ENCODE measurements around the gene ENOPH1. TPM values are rescaled to one million over a fixed set of nuclear protein-coding genes. Genes with fewer than 3 reads are reported as not detected.

ENOPH1 gene
- total and polyA plus RNA-seq, 9 of the 15 experiments (the other 6 are each of a cell fraction or from before 2014, with no cell fraction given): 29.8 to 71.4 (median 48.9) TPM

DNA sequence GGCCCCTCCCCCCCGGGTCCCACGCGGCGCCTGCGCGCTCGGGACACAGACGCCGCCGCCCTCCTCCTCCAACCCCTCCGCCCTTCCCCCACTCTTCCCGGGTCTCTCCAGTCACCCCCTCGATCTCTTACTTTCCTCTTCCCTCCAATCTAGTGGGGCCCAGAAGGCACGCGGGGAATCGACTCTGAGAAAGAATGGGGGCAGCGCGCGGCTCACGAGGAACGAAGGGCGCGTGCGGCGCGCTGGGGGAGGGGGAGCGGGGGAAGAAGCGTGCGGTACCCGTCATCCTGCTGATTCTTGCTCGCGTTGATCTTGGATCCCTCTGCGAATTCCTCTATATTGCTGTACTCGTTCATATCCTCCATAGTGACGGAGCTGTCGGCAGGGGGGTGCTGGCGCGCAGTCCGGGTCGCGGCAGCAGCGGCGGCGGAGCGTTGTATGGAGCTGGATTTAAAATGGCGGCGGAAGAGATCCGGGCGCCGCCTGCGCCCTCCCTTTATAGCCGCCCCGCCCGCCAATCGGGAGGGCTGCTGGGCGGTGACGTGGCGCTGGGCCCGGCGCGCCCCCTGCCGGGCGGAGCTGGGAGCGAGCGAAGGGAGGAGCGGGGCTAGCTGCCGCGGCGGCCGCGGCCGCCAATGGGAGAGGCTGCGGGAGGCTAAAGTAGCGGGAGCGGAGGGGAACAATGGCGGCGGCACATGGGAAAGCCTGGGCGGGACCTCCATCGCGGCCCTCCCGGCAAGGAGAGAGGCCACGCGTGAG lies 1.2 kb upstream of the ENOPH1 start (continued):
- TF ChIP-seq SMARCA5 (IDR thresholded peaks at IDR 0.05): no peak
- TF ChIP-seq ZBTB7A (IDR thresholded peaks at IDR 0.05; ENCODE audit: borderline replicate concordance, control insufficient read depth, low read depth, low read length): peak; percentile 0; the same call in 1 of the 2 replicates
- TF ChIP-seq RBM17 (IDR thresholded peaks at IDR 0.05; ENCODE audit: borderline replicate concordance, low read depth, low read length): no peak
- TF ChIP-seq ZNF212 (CRISPR knock-in tag; IDR thresholded peaks at IDR 0.05): no peak
- TF ChIP-seq ZNF41 (CRISPR knock-in tag; conservative IDR thresholded peaks at IDR 0.05): no peak
- TF ChIP-seq, protein P1, sequence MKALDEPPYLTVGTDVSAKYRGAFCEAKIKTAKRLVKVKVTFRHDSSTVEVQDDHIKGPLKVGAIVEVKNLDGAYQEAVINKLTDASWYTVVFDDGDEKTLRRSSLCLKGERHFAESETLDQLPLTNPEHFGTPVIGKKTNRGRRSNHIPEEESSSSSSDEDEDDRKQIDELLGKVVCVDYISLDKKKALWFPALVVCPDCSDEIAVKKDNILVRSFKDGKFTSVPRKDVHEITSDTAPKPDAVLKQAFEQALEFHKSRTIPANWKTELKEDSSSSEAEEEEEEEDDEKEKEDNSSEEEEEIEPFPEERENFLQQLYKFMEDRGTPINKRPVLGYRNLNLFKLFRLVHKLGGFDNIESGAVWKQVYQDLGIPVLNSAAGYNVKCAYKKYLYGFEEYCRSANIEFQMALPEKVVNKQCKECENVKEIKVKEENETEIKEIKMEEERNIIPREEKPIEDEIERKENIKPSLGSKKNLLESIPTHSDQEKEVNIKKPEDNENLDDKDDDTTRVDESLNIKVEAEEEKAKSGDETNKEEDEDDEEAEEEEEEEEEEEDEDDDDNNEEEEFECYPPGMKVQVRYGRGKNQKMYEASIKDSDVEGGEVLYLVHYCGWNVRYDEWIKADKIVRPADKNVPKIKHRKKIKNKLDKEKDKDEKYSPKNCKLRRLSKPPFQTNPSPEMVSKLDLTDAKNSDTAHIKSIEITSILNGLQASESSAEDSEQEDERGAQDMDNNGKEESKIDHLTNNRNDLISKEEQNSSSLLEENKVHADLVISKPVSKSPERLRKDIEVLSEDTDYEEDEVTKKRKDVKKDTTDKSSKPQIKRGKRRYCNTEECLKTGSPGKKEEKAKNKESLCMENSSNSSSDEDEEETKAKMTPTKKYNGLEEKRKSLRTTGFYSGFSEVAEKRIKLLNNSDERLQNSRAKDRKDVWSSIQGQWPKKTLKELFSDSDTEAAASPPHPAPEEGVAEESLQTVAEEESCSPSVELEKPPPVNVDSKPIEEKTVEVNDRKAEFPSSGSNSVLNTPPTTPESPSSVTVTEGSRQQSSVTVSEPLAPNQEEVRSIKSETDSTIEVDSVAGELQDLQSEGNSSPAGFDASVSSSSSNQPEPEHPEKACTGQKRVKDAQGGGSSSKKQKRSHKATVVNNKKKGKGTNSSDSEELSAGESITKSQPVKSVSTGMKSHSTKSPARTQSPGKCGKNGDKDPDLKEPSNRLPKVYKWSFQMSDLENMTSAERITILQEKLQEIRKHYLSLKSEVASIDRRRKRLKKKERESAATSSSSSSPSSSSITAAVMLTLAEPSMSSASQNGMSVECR (CRISPR knock-in tag; IDR thresholded peaks at IDR 0.05): peak; percentile 38; the same call in 1 of the 2 replicates
- no peak for TF ChIP-seq RHOXF2B (CRISPR knock-in tag; conservative IDR thresholded peaks at IDR 0.05)
- TF ChIP-seq ZNF695 (CRISPR knock-in tag; IDR thresholded peaks at IDR 0.05): no peak
- TF ChIP-seq FUS (optimal IDR thresholded peaks at IDR 0.05; ENCODE audit: low read depth, low read length): no peak
- TF ChIP-seq GATA2 (CRISPR knock-in tag; IDR thresholded peaks at IDR 0.05): no peak
- no peak for TF ChIP-seq ZNF184 (CRISPR knock-in tag; IDR thresholded peaks at IDR 0.05)
- TF ChIP-seq, protein P2, sequence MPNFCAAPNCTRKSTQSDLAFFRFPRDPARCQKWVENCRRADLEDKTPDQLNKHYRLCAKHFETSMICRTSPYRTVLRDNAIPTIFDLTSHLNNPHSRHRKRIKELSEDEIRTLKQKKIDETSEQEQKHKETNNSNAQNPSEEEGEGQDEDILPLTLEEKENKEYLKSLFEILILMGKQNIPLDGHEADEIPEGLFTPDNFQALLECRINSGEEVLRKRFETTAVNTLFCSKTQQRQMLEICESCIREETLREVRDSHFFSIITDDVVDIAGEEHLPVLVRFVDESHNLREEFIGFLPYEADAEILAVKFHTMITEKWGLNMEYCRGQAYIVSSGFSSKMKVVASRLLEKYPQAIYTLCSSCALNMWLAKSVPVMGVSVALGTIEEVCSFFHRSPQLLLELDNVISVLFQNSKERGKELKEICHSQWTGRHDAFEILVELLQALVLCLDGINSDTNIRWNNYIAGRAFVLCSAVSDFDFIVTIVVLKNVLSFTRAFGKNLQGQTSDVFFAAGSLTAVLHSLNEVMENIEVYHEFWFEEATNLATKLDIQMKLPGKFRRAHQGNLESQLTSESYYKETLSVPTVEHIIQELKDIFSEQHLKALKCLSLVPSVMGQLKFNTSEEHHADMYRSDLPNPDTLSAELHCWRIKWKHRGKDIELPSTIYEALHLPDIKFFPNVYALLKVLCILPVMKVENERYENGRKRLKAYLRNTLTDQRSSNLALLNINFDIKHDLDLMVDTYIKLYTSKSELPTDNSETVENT (CRISPR knock-in tag; IDR thresholded peaks at IDR 0.05): peak; percentile 75
- no peak; the same call in 1 of the 2 replicates for TF ChIP-seq ZNF253 (CRISPR knock-in tag; conservative IDR thresholded peaks at IDR 0.05)
- no peak for TF ChIP-seq SIX5 (IDR thresholded peaks at IDR 0.05; ENCODE audit: borderline replicate concordance in 1 of 2, insufficient read depth in 1 of 2, low read depth in 1 of 2, low read length in 2 of 2)
- TF ChIP-seq, protein P3, sequence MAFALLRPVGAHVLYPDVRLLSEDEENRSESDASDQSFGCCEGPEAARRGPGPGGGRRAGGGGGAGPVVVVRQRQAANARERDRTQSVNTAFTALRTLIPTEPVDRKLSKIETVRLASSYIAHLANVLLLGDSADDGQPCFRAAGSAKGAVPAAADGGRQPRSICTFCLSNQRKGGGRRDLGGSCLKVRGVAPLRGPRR (CRISPR knock-in tag; IDR thresholded peaks at IDR 0.05): no peak
- peak; percentile 37 for TF ChIP-seq RBBP5 (IDR thresholded peaks at IDR 0.05; ENCODE audit: borderline replicate concordance, insufficient read depth, low read length, poor library complexity, severe bottlenecking)
- TF ChIP-seq RBFOX2 (IDR thresholded peaks at IDR 0.05; ENCODE audit: low read depth, low read length): peak; percentile 99
- no peak for TF ChIP-seq SMC3 (conservative IDR thresholded peaks at IDR 0.05; ENCODE audit: insufficient read depth, low read depth, low read length)
- peak; percentile 30 for TF ChIP-seq HNRNPK (IDR thresholded peaks at IDR 0.05; ENCODE audit: low read depth, low read length, poor library complexity, severe bottlenecking)
- no peak for TF ChIP-seq SMARCE1 (IDR thresholded peaks at IDR 0.05)
- no peak for TF ChIP-seq ESRRB (CRISPR knock-in tag; IDR thresholded peaks at IDR 0.05; ENCODE audit: borderline replicate concordance)
